ENCODE data around the gene FXYD3.

DNA sequence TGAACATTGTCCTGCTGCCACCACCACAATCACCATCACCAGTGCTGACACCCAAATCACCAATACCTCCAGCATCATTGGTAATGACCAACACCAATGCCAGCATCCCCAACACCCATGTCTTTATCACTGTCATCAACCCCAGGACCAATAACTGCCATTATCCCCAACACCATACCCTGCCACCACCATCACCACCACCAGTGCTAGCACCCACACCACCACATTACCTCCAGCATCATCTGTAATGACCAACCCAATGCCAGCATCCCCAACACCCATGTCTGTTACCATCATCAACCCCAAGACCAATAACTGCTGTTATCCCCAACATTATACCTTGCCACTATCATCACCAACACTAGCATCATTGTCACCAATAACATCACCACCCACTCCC is 16.6 kb downstream of the FXYD3 start:
- TF ChIP-seq, protein P1, sequence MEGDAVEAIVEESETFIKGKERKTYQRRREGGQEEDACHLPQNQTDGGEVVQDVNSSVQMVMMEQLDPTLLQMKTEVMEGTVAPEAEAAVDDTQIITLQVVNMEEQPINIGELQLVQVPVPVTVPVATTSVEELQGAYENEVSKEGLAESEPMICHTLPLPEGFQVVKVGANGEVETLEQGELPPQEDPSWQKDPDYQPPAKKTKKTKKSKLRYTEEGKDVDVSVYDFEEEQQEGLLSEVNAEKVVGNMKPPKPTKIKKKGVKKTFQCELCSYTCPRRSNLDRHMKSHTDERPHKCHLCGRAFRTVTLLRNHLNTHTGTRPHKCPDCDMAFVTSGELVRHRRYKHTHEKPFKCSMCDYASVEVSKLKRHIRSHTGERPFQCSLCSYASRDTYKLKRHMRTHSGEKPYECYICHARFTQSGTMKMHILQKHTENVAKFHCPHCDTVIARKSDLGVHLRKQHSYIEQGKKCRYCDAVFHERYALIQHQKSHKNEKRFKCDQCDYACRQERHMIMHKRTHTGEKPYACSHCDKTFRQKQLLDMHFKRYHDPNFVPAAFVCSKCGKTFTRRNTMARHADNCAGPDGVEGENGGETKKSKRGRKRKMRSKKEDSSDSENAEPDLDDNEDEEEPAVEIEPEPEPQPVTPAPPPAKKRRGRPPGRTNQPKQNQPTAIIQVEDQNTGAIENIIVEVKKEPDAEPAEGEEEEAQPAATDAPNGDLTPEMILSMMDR (IDR thresholded peaks at IDR 0.05): no peak
- no peak for TF ChIP-seq POLR2A (IDR thresholded peaks at IDR 0.05)
